SK-N-SH treated with all-trans-retinoic acid at 6 μM for 48 hours (cell line): Measurements from ENCODE around the gene ASTN2.

Experiments
- ARNTL ChIP-seq: fragments of 450-650 bp; formaldehyde crosslinking; IDR thresholded peaks from 2 replicates; pipeline ENCODE4 v1.5.0; 2020; ENCODE audit warnings: low read depth, mild to moderate bottlenecking, moderate library complexity, borderline replicate concordance
- GLIS3 ChIP-seq: fragments of 250-450 bp; sonication (Bioruptor Pico); IDR thresholded peaks from 2 replicates; pipeline ENCODE4 v1.5.0; 2020; ENCODE audit warnings: mild to moderate bottlenecking, moderate library complexity
- ISL1 ChIP-seq: fragments of 250-450 bp; sonication (Bioruptor Pico); IDR thresholded peaks from 2 replicates; pipeline ENCODE4 v2.1.2; 2022; ENCODE audit warnings: mild to moderate bottlenecking, moderate library complexity
- PATZ1 ChIP-seq: fragments of 250-450 bp; sonication (Bioruptor Pico); IDR thresholded peaks from 2 replicates; pipeline ENCODE4 v1.8.0; 2020; ENCODE audit warnings: mild to moderate bottlenecking, moderate library complexity, borderline replicate concordance
- POU6F1 ChIP-seq: fragments of 250-450 bp; sonication (Bioruptor Pico); IDR thresholded peaks from 2 replicates; pipeline ENCODE4 v1.8.0; 2021; ENCODE audit warnings: low read depth, mild to moderate bottlenecking, moderate library complexity, borderline replicate concordance
- SNAI2 ChIP-seq: fragments of 250-450 bp; sonication (Bioruptor Pico); IDR thresholded peaks from 2 replicates; pipeline ENCODE4 v1.5.0; 2020; ENCODE audit warnings: mild to moderate bottlenecking, moderate library complexity
- TOX ChIP-seq: fragments of 250-450 bp; sonication (Bioruptor Pico); IDR thresholded peaks from 2 replicates; pipeline ENCODE4 v1.8.0; 2021; ENCODE audit warnings: mild to moderate bottlenecking, moderate library complexity, borderline replicate concordance
- ZC3H10 ChIP-seq: fragments of 250-450 bp; sonication (Bioruptor Pico); IDR thresholded peaks from 2 replicates; pipeline ENCODE4 v1.5.1; 2021; ENCODE audit warnings: mild to moderate bottlenecking, moderate library complexity
- TF ChIP-seq, protein P1 (sequence below): fragments of 250-450 bp; sonication (Bioruptor Pico); IDR thresholded peaks from 2 replicates; pipeline ENCODE4 v1.5.1; 2020; ENCODE audit warnings: low read depth, mild to moderate bottlenecking, moderate library complexity

DNA sequence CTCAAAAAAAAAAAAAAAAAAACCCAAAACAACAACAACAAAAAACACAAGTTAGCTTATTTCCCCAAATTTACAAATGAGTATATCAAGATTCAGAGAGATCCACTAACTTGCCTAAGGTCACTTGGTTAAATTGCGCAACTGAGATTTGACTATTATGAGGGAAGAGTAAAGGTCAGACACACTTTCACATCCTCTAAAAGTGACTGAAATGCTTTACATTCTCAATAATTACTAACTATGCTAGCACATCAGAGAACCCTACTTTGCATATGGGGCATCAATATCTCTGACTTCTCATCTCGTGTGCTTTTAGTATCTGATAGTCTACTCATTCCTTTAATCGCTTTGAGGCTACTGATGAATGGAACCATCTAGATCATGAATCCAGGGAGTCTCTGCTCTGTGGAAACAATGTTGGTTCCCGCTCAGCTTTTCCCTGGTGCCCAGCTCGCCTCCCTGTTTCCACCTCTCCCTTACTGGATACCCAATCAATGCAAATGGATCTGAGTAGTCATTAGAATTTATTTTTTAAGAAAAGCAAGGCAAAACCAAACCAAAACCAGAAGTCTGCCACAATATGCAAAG lies 909.9 kb downstream of the ASTN2 start:
- no peak for TF ChIP-seq ISL1 (CRISPR knock-in tag)
- TF ChIP-seq, protein P1, sequence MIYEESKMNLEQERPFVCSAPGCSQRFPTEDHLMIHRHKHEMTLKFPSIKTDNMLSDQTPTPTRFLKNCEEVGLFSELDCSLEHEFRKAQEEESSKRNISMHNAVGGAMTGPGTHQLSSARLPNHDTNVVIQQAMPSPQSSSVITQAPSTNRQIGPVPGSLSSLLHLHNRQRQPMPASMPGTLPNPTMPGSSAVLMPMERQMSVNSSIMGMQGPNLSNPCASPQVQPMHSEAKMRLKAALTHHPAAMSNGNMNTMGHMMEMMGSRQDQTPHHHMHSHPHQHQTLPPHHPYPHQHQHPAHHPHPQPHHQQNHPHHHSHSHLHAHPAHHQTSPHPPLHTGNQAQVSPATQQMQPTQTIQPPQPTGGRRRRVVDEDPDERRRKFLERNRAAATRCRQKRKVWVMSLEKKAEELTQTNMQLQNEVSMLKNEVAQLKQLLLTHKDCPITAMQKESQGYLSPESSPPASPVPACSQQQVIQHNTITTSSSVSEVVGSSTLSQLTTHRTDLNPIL: no peak
- no peak for TF ChIP-seq ARNTL (CRISPR knock-in tag)
- no peak for TF ChIP-seq PATZ1
- no peak for TF ChIP-seq TOX (CRISPR knock-in tag)
- TF ChIP-seq SNAI2: no peak
- no peak for TF ChIP-seq GLIS3 (CRISPR knock-in tag)
- no peak for TF ChIP-seq POU6F1
- TF ChIP-seq ZC3H10 (CRISPR knock-in tag): no peak
